ENCODE data around the gene CUL2.

The CUL2 gene

DNA sequence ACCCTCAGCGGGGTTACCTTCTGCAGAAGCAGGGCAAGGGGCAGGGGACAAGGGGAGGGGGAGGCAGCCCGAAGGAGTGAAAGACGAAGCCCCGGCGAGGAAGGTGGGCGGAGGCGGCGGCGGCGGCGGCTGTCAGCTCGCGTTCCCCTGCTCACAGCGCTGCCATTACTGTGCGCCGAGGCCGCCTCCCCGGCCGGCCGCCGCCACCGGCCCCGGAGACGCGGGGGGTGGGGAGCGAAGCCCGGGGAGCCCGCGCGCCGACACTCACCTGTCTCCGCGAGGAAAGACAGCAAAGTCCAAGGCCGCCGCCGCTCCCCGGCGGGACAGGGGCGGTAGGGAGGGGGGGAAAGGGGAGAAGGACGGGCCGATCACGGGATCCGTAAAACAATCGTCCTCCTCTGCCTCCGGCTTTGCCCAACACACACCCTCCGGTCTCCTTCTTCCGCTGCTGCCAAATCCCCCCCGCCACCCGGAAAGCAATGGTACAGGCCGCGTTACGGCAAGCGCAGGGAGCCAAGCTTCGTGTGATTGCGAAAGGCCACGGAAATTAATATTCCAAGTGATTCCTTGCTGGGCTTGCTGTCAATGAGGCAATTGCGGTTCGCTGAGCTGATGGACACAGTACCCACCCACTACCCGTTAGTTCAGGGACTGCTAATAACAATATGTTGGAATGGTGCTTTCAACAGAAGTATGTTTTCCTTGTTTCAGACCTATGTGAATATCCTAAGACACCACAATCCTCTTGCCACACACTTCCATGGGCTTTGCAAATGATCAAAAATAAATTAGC lies at the start of gene CUL2:
Gene CUL2 (minus strand): TSS at position 180 of the 793 bp plus-strand sequence. CDS start 19,024 bp downstream, outside the sequence.
- TF ChIP-seq GATA2 (IDR thresholded peaks at IDR 0.05; ENCODE audit: low read depth, low read length) (no peak), GATA3 (IDR thresholded peaks at IDR 0.05; ENCODE audit: low read depth, low read length) (no peak)

DNA sequence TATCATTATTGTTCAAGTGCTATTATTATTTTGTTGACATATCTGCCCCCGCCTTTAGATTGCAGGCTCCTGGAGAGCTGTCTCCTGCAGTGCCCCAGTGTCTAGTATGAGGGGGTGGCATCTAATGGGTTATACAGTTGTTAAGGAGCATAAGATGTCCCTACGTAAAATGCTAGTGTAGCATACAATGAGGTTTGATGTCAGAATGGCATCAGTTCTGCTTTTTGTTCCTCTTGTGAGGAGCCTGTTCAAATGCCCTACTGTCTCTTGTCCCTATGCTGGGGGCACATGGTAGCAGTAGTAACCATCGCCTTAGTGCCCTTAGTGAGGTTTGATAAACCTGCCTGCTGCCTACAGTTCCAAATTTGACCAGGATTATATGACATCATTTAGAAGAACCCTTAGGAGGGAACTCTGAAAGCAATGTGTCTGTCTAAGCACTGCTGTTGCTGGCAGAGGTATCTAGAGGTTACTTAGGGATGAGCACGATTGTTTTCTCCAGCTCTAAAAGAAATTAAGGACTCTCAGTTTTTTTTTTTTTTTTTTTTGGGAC lies 46.2 kb upstream of the CUL2 start:
- TF ChIP-seq GATA2 (IDR thresholded peaks at IDR 0.05; ENCODE audit: low read depth, low read length) (no peak), GATA3 (IDR thresholded peaks at IDR 0.05; ENCODE audit: low read depth, low read length) (no peak)

DNA sequence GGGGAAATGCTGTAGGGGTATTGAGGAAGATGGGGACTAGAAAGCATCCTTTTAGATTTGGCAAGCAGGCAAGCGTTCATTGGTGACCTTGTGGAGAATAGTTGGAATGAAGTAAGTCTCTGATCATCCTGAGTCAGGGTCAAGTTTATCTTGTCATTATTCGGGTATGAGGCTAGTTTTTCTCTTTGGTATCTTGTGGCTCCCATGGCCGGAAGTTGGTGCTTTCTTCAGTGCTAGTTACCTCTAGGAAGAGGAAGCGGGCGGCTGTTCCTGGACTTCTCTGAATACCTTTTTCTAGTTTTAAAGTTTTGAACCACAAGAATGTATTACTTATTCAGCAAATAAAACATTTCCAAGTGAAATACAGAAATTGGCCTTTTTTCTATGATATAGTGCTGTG lies 45.7 kb upstream of the CUL2 start:
- TF ChIP-seq GATA3 (IDR thresholded peaks at IDR 0.05; ENCODE audit: low read depth, low read length): no peak
- TF ChIP-seq GATA2 (IDR thresholded peaks at IDR 0.05; ENCODE audit: low read depth, low read length): no peak

DNA sequence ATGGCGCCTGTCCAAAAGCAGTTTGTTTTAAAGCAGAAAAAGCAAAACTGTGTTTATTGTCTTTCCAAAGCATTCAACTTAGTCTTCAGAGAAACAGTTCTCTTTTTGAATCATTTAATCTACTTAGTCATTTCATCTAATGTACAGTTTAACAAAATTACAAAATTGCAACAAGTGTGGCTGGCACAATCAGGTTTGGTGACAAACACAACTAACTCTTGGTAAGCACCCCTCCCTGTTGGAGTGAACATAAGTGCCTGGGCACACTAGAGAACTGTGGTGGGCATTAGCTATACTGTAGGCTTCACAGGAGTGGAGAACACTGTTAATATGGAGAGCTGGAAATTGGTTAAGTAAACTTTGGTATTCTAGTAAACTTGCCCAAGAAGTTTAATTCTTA lies 43.4 kb upstream of the CUL2 start:
- TF ChIP-seq GATA2 (IDR thresholded peaks at IDR 0.05; ENCODE audit: low read depth, low read length) (no peak), GATA3 (IDR thresholded peaks at IDR 0.05; ENCODE audit: low read depth, low read length) (no peak)

DNA sequence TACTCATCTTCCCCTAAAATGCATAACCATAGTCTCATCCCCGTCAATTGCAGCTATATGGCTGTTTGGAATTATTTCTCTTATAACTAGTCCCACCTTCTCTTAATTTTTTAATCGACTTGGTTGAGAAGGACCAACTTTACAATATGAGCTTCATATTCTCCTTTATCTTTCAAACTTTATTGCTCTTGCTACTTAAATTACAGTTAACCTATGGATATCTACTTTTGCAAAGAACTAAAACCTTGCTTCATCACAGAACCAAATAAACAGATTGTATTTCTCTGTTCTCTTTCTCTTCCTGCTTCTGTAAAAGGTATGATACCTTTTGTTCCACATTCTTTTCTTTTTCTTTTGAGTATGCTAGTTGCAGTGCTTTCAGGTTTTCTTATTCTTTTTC lies 42.6 kb upstream of the CUL2 start:
- TF ChIP-seq GATA2 (IDR thresholded peaks at IDR 0.05; ENCODE audit: low read depth, low read length): no peak
- no peak for TF ChIP-seq GATA3 (IDR thresholded peaks at IDR 0.05; ENCODE audit: low read depth, low read length)

DNA sequence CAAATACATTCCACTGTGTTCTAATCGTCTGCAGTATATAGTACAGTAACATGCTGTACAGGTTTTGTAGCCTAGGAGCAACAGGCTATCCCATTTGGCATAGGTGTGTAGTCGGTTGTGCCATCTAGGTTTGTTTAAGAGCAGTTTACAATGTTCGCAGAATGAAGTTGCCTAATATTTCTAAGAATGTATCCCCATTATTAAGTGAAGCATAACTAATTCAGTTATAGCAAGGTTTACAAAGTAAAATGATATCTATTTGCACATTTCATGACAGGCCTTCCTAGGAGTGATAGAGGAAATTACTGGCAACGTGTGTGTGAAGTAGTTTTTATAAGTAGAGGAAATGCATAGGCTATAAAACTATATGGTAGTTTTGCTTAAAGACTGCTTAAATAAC lies 40.5 kb upstream of the CUL2 start:
- TF ChIP-seq GATA2 (IDR thresholded peaks at IDR 0.05; ENCODE audit: low read depth, low read length) (no peak), GATA3 (IDR thresholded peaks at IDR 0.05; ENCODE audit: low read depth, low read length) (no peak)

DNA sequence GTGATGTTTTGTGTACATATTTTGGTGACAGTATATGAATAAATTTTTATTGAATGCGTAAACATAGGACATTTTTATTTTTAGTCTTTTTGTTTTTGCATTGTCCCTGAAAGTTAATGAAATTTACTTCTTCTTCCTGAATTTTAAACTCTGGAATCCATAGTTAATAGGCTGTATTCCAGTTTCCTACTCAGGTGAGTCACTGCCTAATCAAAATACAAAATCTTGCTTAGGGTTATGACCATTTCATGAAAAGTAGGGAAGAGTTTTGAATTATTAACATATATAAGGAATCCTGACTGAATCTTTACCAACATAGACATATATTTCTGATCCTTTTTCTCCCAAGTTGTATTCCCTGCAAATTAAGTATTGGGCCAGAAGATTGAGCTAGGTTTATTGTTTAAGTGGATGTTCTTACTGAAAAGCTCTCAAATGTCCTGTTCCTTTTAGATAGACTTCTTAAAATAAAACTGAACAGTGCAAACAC lies 39.1 kb upstream of the CUL2 start:
- TF ChIP-seq GATA2 (IDR thresholded peaks at IDR 0.05; ENCODE audit: low read depth, low read length) (no peak), GATA3 (IDR thresholded peaks at IDR 0.05; ENCODE audit: low read depth, low read length) (no peak)

DNA sequence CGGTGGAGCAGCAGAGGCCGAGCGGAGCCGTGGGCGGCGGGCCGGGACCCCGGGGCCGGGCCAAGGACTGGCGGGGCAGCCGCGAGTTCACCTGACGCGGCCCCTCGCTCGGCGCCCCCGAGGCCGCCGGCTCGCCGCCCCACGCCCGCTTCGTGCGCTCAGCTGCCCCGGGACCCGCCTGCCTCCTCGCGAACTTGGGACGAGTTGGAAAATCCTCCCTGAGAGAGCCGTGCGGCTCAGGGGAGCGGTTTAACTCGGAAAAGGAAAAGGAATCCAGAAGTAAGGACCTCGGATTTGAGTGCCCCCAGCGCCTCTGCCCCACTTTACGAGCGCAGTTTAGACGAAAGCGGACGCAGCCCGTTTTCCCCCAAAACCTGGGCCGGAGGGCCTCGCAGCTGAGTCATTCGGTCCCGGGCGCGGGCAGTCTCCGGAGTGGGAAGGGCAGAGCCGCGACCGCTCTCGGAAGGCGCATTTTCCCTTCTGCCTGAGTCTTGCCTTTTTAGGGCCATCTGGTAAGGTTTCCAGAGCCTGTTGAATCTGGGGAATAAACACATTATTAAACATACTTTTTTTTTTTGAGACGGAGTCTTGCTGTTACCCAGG lies 37.2 kb upstream of the CUL2 start:
- TF ChIP-seq GATA3 (IDR thresholded peaks at IDR 0.05; ENCODE audit: low read depth, low read length) (no peak), GATA2 (IDR thresholded peaks at IDR 0.05; ENCODE audit: low read depth, low read length) (no peak)

DNA sequence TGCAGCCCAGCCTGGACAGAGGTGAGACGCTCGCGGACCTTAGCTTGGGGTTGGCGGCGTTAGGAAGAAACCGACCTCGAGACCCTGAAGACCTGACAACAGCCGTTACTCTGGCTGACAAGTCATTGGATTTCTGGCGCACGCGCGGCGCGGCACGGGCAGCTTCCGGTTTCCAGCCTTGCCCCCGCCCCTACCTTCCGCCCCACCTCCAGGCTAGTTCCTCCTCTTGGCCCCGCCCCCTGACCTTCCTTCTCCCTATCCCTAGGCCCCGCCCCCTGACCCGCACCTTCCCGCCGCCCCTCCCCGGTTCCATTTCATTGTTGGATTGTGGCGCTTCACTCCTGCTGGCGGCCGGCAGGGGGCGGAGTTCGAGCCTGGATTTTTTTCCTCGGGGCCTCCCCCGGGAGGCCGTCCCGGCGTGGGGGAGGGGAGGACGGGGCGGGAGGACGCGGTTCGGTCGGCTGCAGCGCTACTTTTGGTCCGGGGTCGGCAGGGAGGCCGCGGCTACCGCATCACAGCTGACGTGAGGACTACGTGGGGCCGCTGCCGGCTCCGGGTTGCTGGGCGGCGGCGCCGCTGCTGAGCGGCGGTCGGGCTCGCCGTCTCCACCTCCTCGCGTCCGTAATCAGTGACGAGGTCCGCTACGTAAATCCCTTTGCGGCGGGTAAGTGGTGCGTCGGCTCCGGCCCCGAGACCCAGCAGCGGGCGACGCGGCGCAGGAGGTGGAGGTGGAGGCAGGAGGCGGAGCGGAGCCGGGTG lies 36.6 kb upstream of the CUL2 start, which contains the start of gene CREM:
Gene CREM (plus strand): TSS at position 317 of the 759 bp plus-strand sequence. CDS start 10,990 bp downstream, outside the sequence.
- TF ChIP-seq GATA3 (IDR thresholded peaks at IDR 0.05; ENCODE audit: low read depth, low read length) (no peak), GATA2 (IDR thresholded peaks at IDR 0.05; ENCODE audit: low read depth, low read length) (no peak)

DNA sequence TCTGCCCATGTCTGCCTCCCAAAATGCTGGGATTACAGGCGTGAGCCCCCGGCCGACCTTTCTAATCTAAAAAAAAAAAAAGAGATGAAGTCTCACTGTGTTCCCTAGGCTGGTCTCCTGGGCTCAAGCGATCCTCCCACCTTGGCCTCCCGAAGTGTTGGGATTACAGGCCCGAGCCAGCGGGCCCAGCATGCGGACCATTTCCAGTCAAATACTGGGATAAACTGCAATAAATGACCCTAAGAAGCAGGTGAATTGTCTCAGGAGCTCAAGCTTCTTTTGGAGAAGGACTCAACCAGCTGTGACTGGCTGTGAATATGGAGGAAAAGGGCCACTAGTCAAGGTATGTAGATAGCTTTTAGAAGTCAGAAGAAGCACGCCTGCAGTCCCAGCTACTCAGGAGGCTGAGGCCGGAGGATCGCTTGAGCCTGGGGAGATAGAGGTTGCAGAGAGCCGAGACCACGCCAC lies 36.0 kb upstream of the CUL2 start:
- no peak for TF ChIP-seq GATA3 (IDR thresholded peaks at IDR 0.05; ENCODE audit: low read depth, low read length)
- no peak for TF ChIP-seq GATA2 (IDR thresholded peaks at IDR 0.05; ENCODE audit: low read depth, low read length)

DNA sequence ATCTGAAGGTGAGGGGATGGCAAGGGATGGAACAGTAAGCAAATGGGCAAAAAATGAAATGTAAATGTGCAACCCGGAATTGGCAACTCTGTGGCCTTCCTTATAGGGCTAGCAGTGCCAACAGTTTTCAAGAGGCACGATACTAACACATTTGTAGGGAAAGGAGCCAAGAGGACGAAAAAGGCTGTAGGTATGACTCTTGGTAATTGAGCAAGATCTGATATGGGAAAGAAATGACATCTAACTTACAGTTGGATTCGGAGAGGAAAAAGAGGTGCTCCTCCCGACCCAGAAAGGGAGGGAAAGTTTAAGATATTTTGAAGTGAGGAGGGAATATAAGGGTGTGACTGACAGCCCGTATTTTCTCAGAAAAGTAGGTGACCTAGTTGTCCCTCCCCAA lies 34.4 kb upstream of the CUL2 start:
- TF ChIP-seq GATA2 (IDR thresholded peaks at IDR 0.05; ENCODE audit: low read depth, low read length) (no peak), GATA3 (IDR thresholded peaks at IDR 0.05; ENCODE audit: low read depth, low read length) (no peak)

DNA sequence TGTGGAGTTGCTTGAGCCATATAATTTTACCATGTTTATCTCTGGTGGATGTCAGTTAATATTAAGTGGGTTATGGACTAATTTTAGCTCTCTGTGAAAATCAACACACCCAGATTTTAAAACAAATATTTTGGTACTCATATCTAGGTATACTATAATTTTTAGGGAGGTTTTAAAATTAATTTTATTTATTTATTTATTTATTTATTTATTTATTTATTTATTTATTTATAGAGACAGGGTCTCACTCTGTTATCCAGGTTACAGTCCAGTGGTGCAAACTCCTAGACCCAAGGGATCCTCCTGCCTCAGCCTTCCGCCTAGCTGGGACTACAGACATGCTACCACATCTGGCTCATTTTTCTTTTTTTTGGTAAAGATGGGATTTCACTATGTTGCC lies 29.2 kb upstream of the CUL2 start:
- no peak for TF ChIP-seq GATA2 (IDR thresholded peaks at IDR 0.05; ENCODE audit: low read depth, low read length)
- no peak for TF ChIP-seq GATA3 (IDR thresholded peaks at IDR 0.05; ENCODE audit: low read depth, low read length)

DNA sequence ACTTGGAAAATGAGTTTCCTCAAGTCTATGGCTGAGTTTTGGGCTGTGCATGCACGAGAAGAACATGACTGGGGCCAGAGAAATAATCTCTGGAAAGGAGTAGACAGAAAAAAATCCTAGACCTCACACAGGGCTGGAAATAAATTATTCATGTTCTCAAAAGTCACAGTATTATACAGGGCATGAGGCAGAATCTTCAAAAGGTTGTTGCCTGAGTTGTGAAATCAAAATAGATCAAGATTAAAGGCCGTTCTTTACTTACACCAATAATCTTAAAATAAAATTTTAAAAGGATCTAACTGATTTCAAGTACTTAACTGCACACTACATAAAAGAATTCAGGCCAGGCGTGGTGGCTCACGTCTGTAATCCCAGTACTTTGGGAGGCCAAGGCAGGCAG lies 22.4 kb upstream of the CUL2 start:
- TF ChIP-seq GATA3 (IDR thresholded peaks at IDR 0.05; ENCODE audit: low read depth, low read length): no peak
- TF ChIP-seq GATA2 (IDR thresholded peaks at IDR 0.05; ENCODE audit: low read depth, low read length): no peak

DNA sequence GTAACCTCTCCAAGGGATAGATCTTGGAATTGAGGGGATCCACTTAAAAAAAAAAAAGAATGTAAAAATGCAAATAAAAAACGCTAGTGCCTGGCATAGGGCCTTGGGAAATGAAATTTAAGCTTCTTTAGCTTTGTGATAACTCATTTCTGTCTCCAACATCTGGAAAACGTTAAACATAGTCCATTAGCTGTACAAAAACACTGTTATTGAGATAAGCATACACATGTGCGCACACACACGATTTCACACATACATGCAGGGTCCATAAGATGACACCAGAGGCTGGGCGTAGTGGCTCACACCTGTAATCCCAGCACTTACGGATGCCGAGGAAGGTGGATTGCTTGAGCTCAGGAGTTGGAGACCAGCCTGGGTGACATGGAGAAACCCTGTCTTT lies 13.7 kb upstream of the CUL2 start:
- peak; percentile 42; the same call in 1 of the 2 replicates for TF ChIP-seq GATA2 (IDR thresholded peaks at IDR 0.05; ENCODE audit: low read depth, low read length)
- TF ChIP-seq GATA3 (IDR thresholded peaks at IDR 0.05; ENCODE audit: low read depth, low read length): no peak

Measured in SH-SY5Y (cell line).